CD14-positive monocyte (primary cell): ENCODE results near the gene GAPVD1. TPM values are rescaled to one million over a fixed set of nuclear protein-coding genes. Genes with fewer than 3 reads are reported as not detected.

ENCODE experiments used
- DNase-seq, 3 donors: peaks; one replicate each; pipeline ENCODE4 v3.0.0-alpha.2; 2011 to 2022
- H2AFZ ChIP-seq: 2 replicates; pipeline ENCODE4 v1.6.0; 2012; ENCODE audit warnings: mild to moderate bottlenecking, low read depth, low read length, inconsistent platforms; ENCODE audit not compliant: insufficient read depth, poor library complexity, severe bottlenecking
- H3K27ac ChIP-seq, 2 donors: 1 replicate in 1 of 2; 2 replicates in 1 of 2; pipeline ENCODE4 v1.5.1; 2012 to 2013; ENCODE audit warnings: low read length in 2 of 2, control low read depth in 1 of 2, inconsistent platforms in 1 of 2, low read depth in 1 of 2, mild to moderate bottlenecking in 1 of 2
- H3K27me3 ChIP-seq, 2 donors: one replicate each; pipeline versions ENCODE4 v1.6.0 to v1.6.1; 2011 to 2013; ENCODE audit warnings: low read length in 2 of 2; ENCODE audit not compliant: control insufficient read depth in 2 of 2, insufficient read depth in 2 of 2
- H3K36me3 ChIP-seq, 2 donors: replicated peaks in 1 of 2; 1 replicate in 1 of 2; 2 replicates in 1 of 2; pipeline versions ENCODE4 v1.5.1 to v1.6.1; 2012 to 2013; ENCODE audit warnings: low read length in 2 of 2, control low read depth in 1 of 2, inconsistent platforms in 1 of 2, mild to moderate bottlenecking in 1 of 2; ENCODE audit not compliant: insufficient read depth in 2 of 2, control insufficient read depth in 1 of 2
- H3K4me1 ChIP-seq, 2 donors: 1 replicate in 1 of 2; 2 replicates in 1 of 2; pipeline versions ENCODE4 v1.5.1 to v1.6.1; 2012 to 2013; ENCODE audit warnings: low read length in 2 of 2, control low read depth in 1 of 2, inconsistent platforms in 1 of 2, mild to moderate bottlenecking in 1 of 2, moderate library complexity in 1 of 2; ENCODE audit not compliant: insufficient read depth in 2 of 2, control insufficient read depth in 1 of 2
- H3K4me2 ChIP-seq: replicated peaks from 2 replicates; pipeline ENCODE3; 2012; ENCODE audit warnings: low read length, moderate library complexity, mild to moderate bottlenecking; ENCODE audit not compliant: poor library complexity, severe bottlenecking; ENCODE audit errors: extremely low read depth
- H3K4me3 ChIP-seq, 3 experiments: fragments of 200-600 bp in 1 of 3; sonication (generic) in 1 of 3; replicated peaks in 1 of 3; 1 replicate in 2 of 3; 2 replicates in 1 of 3; pipeline ENCODE4 v1.5.1; 2011 to 2013; ENCODE audit warnings: low read length in 3 of 3, mild to moderate bottlenecking in 3 of 3, control low read depth in 2 of 3, low read depth in 2 of 3, inconsistent platforms in 1 of 3, moderate library complexity in 1 of 3
- H3K79me2 ChIP-seq: 2 replicates; pipeline ENCODE4 v1.6.0; 2012; ENCODE audit warnings: mild to moderate bottlenecking, control low read depth, inconsistent platforms, low read length, moderate library complexity; ENCODE audit not compliant: insufficient read depth
- H3K9ac ChIP-seq: 2 replicates; pipeline ENCODE4 v1.6.0; 2017; ENCODE audit warnings: low read length, mild to moderate bottlenecking; ENCODE audit not compliant: insufficient read depth, poor library complexity, severe bottlenecking
- H3K9me3 ChIP-seq, 2 donors: replicated peaks in 1 of 2; 1 replicate in 1 of 2; 2 replicates in 1 of 2; pipeline versions ENCODE4 v1.5.1 to v1.6.1; 2012 to 2013; ENCODE audit warnings: low read length in 2 of 2, control low read depth in 1 of 2; ENCODE audit not compliant: control insufficient read depth in 1 of 2, insufficient read depth in 1 of 2
- H4K20me1 ChIP-seq: 2 replicates; pipeline ENCODE4 v1.6.0; 2012; ENCODE audit warnings: mild to moderate bottlenecking, low read length, control low read depth, moderate library complexity; ENCODE audit not compliant: insufficient read depth
- H3K27ac Mint-ChIP-seq, 7 donors: one replicate each; pipeline ENCODE4 v1.8.0; 2020; ENCODE audit warnings: mild to moderate bottlenecking in 7 of 7, mixed read lengths in 7 of 7, moderate library complexity in 6 of 7, inconsistent platforms in 2 of 7
- H3K27me3 Mint-ChIP-seq, 3 donors: one replicate each; pipeline ENCODE4 v1.8.0; 2021 to 2022; ENCODE audit warnings: low read depth in 3 of 3, mild to moderate bottlenecking in 3 of 3, mixed read lengths in 3 of 3, moderate library complexity in 3 of 3, inconsistent platforms in 1 of 3
- H3K36me3 Mint-ChIP-seq, 2 donors: one replicate each; pipeline ENCODE4 v1.8.0; 2020; ENCODE audit warnings: mixed read lengths in 2 of 2, inconsistent platforms in 1 of 2, mild to moderate bottlenecking in 1 of 2
- H3K4me1 Mint-ChIP-seq: one replicate; pipeline ENCODE4 v1.8.0; 2020; ENCODE audit warnings: mild to moderate bottlenecking, mixed read lengths
- H3K4me3 Mint-ChIP-seq, 2 donors: one replicate each; pipeline ENCODE4 v1.8.0; 2020; ENCODE audit warnings: mild to moderate bottlenecking in 2 of 2, mixed read lengths in 2 of 2, moderate library complexity in 1 of 2
- H3K9me3 Mint-ChIP-seq, 7 donors: one replicate each; pipeline ENCODE4 v1.8.0; 2020 to 2022; ENCODE audit warnings: mixed read lengths in 7 of 7, mild to moderate bottlenecking in 6 of 7, moderate library complexity in 6 of 7, inconsistent platforms in 2 of 7
- CTCF ChIP-seq: fragments of 200-600 bp; IDR thresholded peaks from one replicate; pipeline ENCODE4 v1.8.0; 2022; ENCODE audit warnings: antibody characterized with exemption, mild to moderate bottlenecking
- WGBS: methylation state at CpG from one replicate; pipeline ENCODE4 v1.1.5; 2013; ENCODE audit warnings: missing lambda C conversion rate; ENCODE audit not compliant: insufficient coverage; 5-methylcytosine and 5-hydroxymethylcytosine counted together
- intact Hi-C, 2 donors: fragments of 100-400 bp; cut with micrococcal nuclease; formaldehyde crosslinking; loops; one replicate each; pipeline versions ENCODE4 v1.15.0 to v1.15.1; 2023
- polyA plus RNA-seq, 3 donors: library from polyadenylated mRNA; depleted of rRNA in 1 of 3; unstranded in 2 of 3; stranded (reverse) in 1 of 3; fragments of 300-500 nt in 2 of 3; fragments of >200 nt in 1 of 3; fragmentation: Illumina TruSeq in 2 of 3; gene quantifications; 1 replicate in 2 of 3; 2 replicates in 1 of 3; pipeline ENCODE4 v1.2.3, GENCODE V29; 2012 to 2021

GAPVD1 gene
- polyA plus RNA-seq, 3 donors = 18.7 to 49.2 (median 30.5) TPM

GRCh38 chr9:125380406-125380805 lies 118.8 kb downstream of the GAPVD1 start:
- H3K79me2 ChIP-seq = no peaks in the 10 kb centered on the region
- H3K27ac ChIP-seq = no peak overlapping the region
- no peak overlapping the region for H3K9ac ChIP-seq
- Mint-ChIP-seq H3K9me3 (peaks cover 0 to 3% (median 0%) of the 10 kb centered on the region in 7 donors), H3K36me3 (no peaks in the 10 kb centered on the region), H3K4me1 (no peaks in the 10 kb centered on the region), H3K27ac (no peak overlapping the region), H3K27me3 (peaks cover 0 to 7% (median 6%) of the 10 kb centered on the region in 3 donors), H3K4me3 (no peak overlapping the region)
- H3K27me3 ChIP-seq = no peaks in the 10 kb centered on the region
- no peak for TF ChIP-seq CTCF
- H3K36me3 ChIP-seq = no peaks in the 10 kb centered on the region
- no peaks in the 10 kb centered on the region for H3K4me1 ChIP-seq
- H3K4me2 ChIP-seq = no peak overlapping the region
- WGBS = 91% methylated on average over 6 of the region's 8 CpGs
- DNase-seq = no peak
- H4K20me1 ChIP-seq = no peaks in the 10 kb centered on the region
- intact Hi-C loops = no loop called here
- H3K9me3 ChIP-seq = no peaks in the 10 kb centered on the region
- no peak overlapping the region for H2AFZ ChIP-seq
- H3K4me3 ChIP-seq = no peak overlapping the region

- Histone ChIP-seq H3K4me2 (no peak overlapping the region), H4K20me1 (no peaks in the 10 kb centered on the region), H2AFZ (no peak overlapping the region), H3K36me3 (no peaks in the 10 kb centered on the region), H3K79me2 (no peaks in the 10 kb centered on the region), H3K27ac (no peak overlapping the region), H3K4me3 (no peak overlapping the region), H3K9ac (no peak overlapping the region), H3K9me3 (no peaks in the 10 kb centered on the region), H3K4me1 (no peaks in the 10 kb centered on the region), H3K27me3 (no peaks in the 10 kb centered on the region)
- Mint-ChIP-seq H3K4me3 (no peak overlapping the region), H3K36me3 (no peaks in the 10 kb centered on the region), H3K27me3 (peaks cover 1 to 6% (median 5%) of the 10 kb centered on the region in 3 donors), H3K27ac (no peak overlapping the region), H3K4me1 (no peaks in the 10 kb centered on the region), H3K9me3 (peaks cover 0 to 3% (median 0%) of the 10 kb centered on the region in 7 donors)
- TF ChIP-seq CTCF = no peak
- intact Hi-C loops = no loop called here
- 98% methylated on average over 9 of the region's 14 CpGs for WGBS
- DNase-seq = no peak
These were observed 126.4 kb downstream of the GAPVD1 start for GRCh38 chr9:125387861-125388524.
